Smooth muscle cell of the umbilical artery (primary cell): ENCODE data around the gene POU2F3. TPM values are rescaled to one million over a fixed set of nuclear protein-coding genes. Genes with fewer than 3 reads are reported as not detected.

ENCODE experiments used
- total RNA-seq: library from RNA; depleted of rRNA; stranded (reverse); fragments of >200 nt; gene quantifications from 2 replicates; pipeline ENCODE4 v1.2.3, GENCODE V29; 2014

The POU2F3 gene
- total RNA-seq, result under 0.01 TPM in 1 of 2 replicates, not detected in the other

DNA sequence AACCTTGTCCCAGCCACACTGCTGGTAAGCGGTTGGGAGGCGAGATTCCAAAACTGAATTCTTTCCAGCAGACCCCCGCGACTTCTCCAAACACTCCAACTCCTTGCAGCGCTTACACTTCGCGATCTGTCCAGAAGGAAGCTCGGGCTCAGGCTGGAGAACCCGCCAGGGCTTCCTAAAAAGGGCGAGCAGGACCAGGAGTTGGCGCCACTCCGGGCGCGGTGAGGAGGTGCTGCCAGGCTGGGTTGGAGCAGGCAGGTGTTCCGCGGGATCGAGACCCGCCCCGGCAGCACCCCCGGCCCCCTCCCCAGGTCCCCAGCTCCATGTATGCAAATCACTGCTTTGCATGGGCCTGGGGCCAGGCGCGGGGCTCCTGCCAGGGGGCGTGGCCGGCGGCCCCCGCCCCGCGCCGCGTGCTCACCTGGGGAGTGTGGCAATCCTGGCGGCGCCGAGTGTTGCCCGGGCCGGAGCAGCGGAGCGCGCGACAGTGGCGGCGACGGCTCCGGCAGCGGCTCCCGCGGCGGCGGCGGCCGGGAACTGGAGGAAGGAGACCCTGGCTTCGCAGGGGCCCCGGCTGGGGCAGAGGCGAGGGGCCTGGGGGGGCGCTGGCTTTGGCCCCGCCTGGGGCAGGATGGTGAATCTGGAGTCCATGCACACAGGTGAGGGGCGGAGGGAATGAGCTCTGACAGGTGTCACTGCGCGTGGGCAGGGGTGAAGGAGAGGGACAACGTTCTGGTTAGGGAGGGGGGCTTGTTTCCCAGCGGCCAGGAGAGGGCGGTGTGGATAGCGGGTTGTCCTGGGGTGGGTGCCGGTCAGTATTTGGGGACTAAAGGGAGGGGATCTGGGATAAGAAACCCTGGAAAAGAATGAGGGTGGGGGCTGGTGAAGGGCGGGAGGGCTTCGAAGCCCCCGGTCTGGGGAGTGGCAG lies at the start of gene POU2F3:
POU2F3 (plus strand) TSS at position 428 of the 928 bp plus-strand sequence; CDS start at position 632, 204 bp downstream.

DNA sequence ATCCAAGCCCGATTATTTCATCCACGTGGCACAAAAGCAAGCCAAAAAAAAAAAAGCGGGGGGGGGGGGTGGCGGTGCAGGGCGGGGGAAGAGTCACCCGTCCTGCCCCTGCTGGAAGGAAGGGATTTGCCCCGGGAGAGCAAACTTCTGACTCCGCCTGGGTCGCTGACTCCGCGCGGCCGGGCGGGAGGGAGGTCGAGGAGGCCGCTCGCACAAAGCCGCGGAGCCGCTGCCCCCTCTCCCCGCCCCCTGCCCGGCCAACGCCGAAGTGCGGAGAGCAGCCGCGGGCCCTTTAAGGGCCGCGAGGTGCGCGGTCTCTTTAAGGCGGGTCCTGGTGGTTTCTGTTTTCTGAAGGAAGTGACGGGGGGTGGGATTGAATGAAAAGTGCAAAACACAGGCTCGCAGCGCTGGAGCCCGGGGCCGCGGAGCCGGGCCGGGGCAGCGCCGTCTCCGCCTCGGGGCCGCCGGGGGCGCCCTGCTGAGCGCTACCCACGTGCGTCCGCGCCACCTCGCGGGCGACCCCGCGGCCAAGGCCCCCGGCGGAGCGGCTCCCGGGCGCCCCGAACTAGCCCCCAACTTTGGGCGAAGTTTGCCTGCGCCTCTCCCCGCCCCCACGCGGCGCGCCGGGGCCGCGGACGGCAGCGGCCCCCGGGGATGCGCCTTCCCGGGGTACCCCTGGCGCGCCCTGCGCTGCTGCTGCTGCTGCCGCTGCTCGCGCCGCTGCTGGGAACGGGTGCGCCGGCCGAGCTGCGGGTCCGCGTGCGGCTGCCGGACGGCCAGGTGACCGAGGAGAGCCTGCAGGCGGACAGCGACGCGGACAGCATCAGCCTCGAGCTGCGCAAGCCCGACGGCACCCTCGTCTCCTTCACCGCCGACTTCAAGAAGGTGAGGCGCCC lies 29.1 kb upstream of the POU2F3 start, which contains the start of gene OAF:
OAF (plus strand) TSS at position 407 of the 896 bp plus-strand sequence; CDS start at position 655, 248 bp downstream.

DNA sequence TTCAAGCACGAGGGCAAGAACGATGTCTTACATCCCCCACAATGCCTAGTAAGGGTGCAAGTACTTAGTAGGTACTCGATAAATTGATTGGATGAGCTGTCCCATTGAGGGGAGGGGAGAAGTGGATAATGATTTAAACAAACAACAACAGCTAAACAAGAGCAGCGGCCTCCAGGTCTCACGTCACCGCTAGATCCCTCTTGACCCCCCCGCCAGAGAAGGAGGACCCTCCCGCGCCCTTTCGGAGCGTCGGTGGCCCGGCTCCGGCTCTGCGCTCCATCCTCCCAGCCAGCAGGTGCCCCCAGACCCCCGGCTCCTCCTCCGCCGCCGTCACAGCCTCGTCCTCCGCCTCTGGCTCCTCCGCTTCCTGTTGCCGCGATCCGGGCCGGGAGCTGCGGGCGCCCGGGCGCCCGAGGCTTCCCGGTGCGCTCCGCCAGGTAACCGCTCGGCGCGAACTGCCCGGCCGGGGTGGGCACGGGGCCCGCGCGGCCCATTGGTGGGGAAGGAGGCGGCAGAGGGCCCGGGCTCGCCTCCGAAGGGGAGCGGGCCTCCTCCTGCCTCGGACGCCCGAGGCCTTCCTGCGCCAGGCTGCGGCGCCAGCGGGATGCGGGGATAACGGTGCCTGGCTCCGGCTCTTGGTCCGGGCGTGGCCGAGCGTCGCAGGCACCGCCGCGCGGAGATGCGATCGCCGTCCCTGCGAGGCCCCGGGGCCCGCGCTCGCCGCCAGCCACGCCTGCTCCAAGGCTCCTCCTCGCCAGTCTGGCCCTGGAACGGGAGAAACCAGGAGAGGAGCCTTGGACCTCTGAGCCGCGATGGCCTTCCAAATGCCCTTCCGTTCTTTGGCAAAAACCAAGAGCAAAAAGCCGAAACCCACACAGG lies 85.2 kb downstream of the POU2F3 start, which contains the start of gene TLCD5:
TLCD5 (plus strand) TSS at position 368 of the 879 bp plus-strand sequence. CDS start 2,143 bp downstream, outside the sequence.

DNA sequence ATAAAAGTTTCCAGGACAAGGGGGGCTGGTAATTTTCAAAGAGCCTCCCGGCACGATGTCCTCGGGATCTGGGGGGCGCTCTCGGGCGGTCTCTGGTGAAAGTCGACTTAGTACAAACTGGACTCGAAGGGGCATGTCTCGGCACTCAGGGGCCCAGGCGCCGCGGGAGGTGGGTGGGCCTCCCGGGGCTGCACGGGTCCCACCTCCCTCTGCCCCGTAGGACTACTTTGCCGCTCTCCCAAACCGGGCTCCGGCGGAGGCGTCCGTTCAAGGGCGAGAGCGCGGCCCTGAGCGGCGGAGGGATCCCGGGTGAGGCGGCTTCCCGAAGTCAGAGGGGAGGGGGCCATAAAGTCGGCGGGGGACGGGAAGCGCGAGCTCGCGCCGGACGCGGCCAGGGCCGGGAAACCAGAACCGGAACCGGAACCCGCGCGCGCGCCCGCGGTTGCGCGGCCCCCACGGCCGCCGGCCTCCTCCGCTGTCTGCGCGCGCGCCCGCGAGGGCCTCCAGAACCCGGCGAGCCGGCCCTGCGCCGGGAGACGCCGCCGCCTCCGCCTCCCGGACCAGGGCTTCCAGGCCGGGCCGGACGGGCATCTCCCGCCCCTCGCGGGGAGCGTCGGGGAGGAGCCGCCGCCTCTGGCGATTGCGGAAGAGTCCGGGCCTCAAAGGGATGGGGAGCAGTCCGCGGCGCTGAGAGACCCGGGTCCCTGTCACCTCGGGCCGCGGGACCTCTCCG lies 96.1 kb downstream of the POU2F3 start, which contains the start of gene ARHGEF12:
ARHGEF12 (plus strand) TSS at position 506 of the 733 bp plus-strand sequence. CDS start 831 bp downstream, outside the sequence.

Other genes with a start within 250 kb of the POU2F3 start
- 0.51 and 3.3 TPM in 2 replicates for gene TRIM29, start 102.0 kb upstream of the POU2F3 start, total RNA-seq
- gene OAF, start 29.1 kb upstream of the POU2F3 start, total RNA-seq, result 32.7 and 39.5 TPM in 2 replicates
- gene TLCD5, start 85.2 kb downstream of the POU2F3 start, total RNA-seq, result 14.0 and 15.8 TPM in 2 replicates
- gene ARHGEF12, start 96.3 kb downstream of the POU2F3 start, total RNA-seq, result 86.1 and 160 TPM in 2 replicates